Measurements from ENCODE around the gene HDHD3.

The HDHD3 gene

DNA sequence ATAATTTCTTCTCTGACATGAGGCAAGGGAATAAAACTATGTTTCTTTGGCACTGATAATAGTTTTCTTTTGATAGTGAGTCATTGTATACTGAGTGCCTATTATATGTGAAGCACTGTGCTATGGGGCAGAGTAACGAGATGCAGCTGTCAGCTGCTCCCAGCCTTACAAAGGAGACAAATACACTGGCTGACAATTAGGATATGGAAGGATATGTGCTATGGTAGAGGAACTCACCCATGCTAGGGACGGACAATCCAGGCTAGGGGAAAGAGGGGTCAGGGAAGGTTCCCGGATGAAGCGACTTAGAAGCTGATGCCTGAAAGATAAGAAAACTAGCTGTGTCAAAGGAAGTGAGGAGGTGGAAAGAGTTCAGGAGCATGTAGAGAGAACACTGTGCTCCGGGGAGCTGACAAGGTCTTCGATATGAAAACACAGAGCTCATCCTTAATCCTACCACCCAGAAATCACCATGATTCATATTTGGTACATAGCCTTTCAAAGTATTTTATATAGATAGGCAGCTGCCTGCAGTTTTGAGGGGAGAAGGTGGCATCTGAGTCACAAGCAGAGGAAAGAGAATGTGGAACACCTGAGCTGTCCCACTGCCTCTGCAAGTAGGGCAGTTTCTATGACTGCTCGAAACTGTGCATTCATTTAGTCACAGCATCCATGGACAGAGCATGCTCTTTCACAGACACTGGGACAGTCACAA lies 15.3 kb downstream of the HDHD3 start:
- no peak for DNase-seq

DNA sequence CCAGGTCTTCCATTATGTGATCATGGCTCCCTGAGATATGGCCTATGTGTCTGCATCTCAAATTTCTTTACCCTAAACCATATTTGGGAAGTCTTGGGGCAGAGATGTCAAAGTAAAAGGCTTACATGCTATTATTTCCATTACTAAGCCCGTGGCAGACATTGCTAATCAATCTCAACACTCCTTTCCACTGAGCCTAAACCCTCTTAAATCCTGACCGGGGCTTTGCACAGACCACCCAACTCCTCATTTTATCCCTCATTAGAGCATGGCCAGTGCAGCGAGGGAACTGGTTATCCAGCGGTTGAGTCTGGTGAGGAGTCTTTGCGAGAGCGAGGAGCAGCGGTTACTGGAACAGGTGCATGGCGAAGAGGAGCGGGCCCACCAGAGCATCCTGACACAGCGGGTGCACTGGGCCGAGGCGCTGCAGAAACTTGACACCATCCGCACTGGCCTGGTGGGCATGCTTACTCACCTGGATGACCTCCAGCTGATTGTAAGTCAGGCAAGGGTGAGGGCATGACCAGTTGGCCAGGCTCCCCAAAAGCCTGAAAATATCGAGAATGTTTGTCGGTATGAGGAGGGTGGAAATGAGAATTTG lies 16.4 kb downstream of the HDHD3 start:
- DNase-seq = no peak

DNA sequence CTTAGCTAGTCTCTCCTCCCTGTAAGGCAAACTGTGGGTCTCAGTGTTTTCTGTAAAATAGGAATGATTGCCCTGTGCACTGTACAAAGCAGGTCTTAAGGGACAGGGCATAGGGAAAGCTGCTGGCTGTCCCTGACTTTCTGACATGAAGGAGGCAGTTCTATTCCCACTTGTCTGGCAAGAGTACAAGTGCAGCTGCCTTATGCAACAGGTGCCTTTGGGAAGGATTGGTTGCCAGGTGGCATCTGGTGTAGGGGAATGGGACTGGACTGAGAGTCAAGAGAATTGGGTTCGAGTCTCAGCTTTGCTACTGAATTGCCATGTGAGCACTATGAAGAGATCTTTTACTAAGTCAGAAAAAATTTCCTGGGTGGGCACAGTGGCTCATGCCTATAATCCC lies 17.4 kb downstream of the HDHD3 start:
- no peak for DNase-seq

DNA sequence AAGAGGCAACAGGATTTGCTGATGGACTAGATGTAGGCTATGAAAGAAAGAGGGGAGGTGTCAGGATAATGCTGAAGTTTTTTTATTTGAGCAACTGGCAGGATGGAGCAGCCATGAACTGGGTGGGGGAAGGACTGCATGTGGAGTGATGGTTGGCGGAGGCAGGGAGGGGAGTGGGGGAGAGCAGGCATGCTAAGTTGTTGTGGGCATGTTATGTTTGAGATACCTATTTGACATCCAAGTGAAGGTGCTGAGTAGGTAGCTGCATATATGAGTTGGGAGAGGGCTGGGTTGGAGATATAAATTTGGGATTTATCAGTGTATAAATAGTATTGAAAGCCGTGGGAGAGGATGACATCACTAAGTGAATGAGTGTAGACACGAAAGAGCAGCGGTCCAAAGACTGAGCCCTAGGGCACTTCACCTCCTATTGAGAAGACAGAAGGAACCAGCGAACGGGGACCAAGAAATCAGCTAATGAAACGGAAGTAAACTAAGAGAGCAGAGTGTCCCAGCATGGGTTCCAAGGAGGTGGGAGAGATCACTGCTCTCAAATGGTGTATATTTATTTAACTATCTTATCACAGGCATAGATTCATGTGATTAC lies 20.0 kb downstream of the HDHD3 start:
- no peak for DNase-seq

DNA sequence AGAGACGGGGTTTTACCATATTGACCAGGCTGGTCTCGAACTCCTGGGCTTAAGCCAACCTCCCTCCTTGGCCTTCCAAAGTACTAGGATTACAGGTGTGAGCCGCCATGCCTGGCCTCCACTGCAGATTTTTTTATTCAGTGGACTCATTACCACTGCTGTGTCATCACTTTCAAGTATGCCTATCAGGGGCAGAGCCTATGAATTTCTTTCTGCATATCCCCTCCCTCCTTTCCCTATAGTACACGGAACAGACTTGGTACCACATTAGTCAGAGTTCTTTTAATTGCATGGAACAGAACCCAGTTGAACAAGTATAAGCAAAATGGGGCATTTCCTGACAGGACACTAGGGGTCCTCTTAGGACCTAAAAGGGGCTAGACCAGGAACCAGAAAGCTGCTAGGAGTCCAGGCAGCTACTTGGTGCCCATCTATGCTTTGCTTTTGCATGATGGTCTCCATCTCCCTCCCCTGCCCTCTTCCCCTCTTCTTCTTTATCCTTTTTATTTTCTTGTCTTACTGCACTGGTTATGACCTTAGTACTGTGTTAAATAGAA lies 21.7 kb downstream of the HDHD3 start:
- DNase-seq = no peak

DNA sequence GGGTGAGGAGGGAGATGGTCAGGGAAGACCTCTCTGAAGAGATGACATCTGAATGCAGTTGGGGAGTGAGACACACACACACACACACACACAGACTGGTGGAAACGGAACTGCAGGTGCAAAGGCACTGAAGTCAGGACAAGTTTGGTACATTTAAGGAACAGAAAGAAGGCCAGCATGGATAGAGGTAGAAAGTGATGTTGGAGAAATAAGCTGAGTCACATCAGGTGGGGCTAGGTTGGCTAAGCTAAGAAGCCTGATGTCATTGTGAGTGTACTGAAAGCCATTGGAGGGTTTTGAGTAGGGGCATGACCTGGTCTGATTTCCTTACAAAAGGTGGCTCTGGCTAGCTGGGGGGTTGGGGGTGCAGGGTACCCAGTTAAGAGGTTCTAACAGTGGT lies 24.4 kb downstream of the HDHD3 start:
- no peak for DNase-seq

DNA sequence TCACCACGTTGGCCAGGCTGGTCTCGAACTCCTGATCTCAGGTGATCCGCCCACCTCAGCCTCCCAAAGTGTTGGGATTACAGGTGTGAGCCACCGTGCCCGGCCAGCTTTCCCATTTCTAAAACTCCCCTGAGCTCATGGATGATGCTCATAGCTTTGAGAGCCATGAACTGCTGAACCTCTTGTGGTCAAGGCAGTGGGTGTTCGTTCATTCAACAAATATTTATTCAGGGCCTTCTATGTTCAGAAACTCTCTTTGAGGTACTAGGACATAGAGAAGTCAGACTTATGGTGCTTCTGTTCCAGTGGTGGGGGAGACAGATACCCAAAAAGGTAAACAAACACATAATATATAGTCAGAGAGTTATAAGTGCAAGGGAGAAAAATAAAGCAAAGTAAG lies 24.8 kb downstream of the HDHD3 start:
- DNase-seq = no peak

DNA sequence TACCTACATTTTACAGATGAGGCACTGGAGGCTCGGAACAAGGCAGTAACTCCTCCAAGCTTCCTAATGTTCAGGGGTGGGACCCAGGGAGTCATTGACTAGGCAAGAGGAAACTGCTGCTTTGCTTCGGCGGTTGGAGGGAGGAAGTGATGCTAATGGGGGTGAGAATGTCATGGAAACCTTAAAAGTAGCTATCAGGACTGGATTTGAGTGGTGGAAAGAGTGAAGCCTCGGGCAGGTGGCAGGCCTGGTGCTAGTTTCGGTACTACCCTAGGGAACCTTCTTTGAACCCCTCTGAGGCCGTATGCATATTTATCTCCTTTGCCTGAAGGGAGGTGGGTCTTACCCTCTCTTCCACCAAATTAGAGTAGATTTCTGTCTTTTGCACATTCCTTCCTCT lies 25.8 kb downstream of the HDHD3 start:
- peak in 1 of 5 donors; percentile 75 for DNase-seq

DNA sequence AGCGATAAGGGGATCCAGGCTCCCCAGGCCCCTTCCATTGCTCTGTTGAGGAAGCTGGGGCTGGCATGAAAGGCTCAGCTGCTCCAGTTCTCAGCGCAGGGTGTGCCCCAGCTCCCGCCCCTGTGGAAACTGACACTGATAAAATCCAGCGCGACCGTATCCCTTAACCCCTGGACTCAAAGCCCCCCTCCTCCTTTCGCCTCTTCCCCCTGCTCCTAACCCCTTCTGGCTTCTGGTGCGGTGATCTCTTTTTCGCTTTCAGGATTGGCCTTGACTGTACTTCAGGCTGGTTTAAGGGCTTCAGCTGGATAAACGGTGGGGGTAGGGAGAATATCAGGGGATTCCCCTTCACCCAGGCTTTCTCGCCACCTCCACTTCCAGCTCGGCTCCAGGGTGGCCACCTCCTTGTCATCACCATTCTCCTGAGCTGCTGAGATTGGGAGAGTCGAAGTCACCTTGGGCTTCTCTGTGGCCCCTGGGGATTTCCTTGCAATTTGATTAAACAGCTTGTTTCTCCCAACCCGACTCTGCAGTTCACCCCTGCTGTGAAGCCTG lies 26.6 kb downstream of the HDHD3 start:
- peak in 1 of 5 donors; percentile 31 for DNase-seq

DNA sequence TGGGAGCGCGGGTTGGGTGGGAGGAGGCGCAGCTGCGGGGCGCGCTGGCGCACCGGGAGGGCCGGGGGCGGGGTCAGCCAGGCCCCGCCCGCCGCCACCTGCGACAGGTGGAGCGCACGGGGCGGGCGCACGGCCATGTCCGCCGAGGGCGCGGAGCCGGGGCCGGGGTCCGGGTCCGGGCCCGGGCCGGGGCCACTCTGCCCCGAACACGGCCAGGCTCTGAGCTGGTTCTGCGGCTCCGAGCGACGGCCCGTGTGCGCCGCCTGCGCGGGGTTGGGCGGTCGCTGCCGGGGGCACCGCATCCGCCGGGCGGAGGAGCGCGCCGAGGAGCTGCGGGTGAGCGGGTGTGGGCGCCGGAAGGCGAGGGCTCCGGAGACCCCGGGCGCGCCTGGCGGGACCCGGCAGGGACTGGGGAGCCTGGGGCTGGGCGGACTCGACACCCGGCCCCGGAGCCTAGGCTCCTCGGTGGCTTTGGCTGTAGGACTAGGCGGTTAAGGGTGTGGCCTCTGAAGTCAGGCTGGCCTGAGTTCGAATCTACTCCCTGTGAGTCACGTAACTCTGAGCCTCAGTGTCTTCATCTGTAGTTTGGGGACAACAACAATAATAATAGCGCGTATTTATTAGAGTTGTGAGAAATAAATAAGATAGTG lies 27.2 kb downstream of the HDHD3 start, which contains the start of gene BSPRY:
TSS of gene BSPRY (plus strand) at position 97 of the 650 bp plus-strand sequence. CDS start at position 136, 39 bp downstream.
- peak in 3 of 5 donors; percentile 12 to 63 (median 24) for DNase-seq

DNA sequence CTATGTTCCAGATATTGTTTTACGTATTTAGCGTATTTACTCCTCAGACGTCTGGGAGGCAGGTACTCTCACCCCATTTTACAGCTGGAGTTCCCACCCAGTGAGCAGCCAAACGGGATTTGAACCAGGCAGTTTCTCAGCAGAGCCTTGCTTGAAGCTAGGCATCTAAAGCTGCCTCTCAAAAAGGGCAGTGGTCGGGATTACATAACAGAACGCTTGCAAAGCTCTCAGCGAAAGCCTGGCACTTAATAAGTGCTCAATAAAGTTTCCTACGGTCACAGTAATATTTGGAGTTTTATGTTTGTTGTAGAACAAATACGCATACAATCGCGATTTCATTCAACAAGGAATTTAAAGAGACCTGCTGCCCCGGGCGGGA lies 27.7 kb downstream of the HDHD3 start:
- no peak for DNase-seq

DNA sequence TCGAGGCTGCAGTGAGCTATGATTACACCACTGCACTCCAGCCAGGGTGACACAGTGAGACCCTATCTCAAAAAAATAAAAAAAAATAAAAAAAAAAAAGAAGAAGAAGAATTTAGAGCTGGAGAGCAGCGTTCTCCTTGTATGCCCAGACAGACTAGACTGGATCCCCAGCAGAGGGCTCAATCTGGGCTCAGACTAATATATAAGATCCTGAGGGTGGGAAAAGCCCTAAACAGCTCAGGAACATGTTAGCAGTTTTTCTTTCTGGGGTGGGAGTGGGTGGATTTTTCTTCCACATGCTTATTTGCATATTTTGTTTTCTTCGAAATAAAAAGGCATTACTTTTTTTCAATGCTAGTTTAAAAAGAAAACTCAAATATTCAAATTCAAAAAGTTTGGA lies 28.3 kb downstream of the HDHD3 start:
- no peak for DNase-seq

DNA sequence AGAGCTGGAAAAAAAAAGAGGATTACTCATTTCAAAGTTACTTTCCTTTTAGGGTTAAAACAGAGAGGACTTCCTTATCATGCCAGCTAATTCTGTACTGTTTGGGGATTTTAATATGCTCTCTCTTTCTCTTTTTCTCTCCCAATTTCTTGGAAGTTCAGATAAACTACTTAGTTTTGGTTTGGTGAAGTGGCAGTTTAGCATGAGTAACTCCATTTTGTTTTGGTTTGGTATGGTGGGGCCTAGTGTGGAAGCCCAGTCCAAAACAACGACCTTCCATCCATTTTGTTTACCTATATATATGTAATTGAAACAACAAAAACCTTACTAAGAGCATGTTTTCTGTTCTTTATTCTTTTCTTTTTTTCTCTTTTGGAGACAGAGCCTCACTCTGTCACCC lies 31.1 kb downstream of the HDHD3 start:
- no peak for DNase-seq

DNA sequence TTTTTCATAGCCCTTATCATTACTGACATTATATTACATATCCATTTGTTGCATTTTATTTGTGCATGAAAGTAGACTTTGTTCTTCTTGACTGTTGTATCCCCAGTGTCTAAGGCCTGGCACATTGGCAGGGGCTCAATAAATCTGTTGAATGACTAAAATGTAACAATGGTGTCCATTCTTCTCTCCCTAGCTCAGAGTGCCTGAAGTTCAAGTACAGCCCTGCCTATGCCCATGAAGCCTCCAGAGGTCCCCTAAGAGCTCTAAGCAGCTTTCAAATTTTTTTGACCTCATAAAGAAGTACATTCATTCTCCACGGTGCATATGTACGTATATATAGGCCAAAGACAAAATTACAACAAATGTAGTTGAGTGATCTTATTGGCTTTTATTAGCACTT lies 31.6 kb downstream of the HDHD3 start:
- DNase-seq = no peak

DNA sequence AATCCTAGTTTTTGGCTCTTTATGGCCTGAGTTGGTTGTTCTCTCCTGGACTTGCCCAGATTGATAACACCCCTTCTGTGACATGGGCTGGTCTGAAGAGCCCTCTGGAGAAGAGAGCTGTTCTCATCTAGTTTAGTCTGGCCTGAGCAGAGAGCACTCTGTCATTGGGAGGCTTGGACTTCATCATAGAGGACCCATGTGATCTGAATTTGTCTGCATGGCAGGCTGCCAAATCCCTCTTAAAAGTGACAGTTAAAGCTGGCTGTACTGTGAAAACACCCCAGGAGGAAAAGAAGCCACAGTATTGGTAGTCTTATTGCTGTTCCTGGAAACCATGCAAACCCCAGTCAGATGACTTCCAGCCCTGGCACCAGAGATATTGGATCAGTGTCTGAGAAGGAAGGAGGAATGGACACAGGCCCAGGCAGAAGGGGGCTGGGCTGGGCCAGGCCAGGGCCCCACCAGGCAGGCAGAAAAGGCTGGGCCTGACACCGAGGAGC lies 33.0 kb downstream of the HDHD3 start:
- peak in 1 of 5 donors; percentile 55 for DNase-seq

DNA sequence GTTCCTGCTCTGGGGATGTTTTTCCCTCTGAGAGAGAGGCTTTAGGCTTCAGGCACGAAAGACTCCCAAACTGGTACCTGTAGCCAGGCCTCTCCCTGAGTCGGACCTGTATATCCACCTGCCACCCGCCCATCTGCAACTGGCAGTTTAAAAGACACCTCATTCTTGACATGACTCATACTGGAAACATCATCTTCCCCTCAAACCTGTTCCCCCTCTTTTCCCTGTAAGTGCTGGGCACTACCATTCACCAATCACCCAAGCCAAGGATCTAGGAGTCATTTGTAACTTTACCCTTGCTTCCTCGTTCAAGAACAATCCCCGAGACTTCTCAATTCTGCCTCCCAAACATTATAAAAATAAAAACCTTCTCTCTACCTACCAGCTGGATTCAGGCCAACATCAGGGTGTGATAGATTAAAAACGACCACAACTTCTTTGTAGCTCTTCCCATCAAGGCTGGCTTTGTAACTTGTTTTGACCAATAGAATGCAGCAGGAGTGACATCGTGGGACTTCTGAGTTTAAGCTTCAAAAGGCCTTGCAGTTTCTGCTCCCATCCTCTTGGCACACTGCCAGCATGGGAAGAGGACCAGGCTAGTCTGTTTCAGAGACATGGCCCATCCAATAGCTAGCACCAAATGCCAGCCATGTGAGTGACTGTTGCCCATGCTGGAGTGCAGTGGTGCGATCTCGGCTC lies 34.9 kb downstream of the HDHD3 start:
- DNase-seq = peak in 1 of 5 donors; percentile 25

DNA sequence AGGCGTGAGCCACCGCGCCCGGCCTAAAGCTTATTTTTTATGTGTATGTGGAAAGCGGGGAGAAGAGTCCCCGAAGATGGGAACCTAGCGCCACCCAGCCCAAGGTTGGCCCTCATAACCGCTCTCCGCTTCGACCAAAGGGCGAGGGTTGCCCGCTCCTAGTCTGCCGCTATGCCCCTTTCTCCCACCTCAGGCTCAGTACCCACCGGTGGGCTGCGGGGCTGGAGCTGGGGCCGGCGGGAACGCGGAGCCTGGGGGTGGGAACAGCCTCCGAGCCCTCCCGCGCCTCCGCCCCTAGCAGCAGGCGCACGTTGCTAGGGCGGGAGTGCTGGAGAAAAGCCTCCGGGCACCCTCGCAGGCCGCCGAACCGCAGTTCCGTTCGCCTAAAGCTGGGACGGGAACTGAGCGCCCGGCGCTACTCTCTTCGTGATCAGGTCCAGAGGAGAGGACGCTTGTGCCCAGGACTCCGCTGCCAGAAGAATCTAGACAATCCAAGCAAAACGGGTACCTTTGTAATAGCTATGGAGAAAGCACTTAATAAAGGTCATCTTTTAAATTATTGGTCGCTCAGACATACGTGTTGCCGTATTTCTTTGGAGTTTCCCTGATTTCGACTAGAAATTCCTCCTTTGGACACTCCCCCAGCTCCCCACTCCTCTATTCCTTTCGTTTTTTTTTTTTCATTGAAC lies 36.6 kb downstream of the HDHD3 start, which contains the start of gene WDR31:
TSS of gene WDR31 (minus strand) at position 265 of the 689 bp plus-strand sequence. CDS start 8,253 bp downstream, outside the sequence.
- peak; percentile 33 to 85 (median 57) for DNase-seq

DNA sequence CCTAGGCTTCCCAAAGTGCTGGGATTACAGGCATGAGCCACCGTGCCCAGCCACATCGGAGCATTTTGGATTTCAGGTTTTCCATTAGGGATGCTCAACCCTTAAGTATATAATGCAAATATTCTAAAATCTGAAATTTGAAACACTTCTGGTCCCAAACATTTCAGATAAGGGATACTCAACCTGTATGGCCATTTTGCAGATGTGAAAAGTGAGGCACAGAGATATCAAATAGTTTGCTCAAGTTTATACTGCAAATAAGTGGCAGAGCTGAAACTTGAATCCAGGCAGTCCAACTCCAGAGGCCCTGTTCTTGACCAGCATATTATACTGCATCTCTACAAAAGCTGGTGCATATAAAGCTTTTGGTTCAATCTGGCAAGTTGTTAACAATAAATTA lies 39.1 kb downstream of the HDHD3 start:
- DNase-seq = no peak

DNA sequence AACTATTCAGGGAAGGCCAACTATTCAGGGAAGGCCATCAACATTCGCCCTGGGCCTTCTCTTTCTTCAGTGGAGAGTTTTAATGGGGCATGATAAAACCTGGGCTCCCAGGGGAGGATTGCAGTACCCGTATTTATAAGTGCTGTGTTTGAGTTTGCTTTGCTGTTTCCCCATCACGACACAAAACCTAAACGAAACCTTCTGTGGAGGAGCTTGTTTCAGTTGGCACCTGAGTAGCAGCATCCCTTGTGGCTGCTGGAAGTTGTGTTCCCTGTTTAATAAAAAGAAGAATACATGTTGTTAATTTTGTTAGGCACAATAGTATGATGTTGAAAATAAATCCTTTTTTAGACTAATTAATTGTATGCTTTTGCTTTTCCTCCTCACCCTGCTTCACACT lies 45.0 kb downstream of the HDHD3 start:
- DNase-seq = no peak

DNA sequence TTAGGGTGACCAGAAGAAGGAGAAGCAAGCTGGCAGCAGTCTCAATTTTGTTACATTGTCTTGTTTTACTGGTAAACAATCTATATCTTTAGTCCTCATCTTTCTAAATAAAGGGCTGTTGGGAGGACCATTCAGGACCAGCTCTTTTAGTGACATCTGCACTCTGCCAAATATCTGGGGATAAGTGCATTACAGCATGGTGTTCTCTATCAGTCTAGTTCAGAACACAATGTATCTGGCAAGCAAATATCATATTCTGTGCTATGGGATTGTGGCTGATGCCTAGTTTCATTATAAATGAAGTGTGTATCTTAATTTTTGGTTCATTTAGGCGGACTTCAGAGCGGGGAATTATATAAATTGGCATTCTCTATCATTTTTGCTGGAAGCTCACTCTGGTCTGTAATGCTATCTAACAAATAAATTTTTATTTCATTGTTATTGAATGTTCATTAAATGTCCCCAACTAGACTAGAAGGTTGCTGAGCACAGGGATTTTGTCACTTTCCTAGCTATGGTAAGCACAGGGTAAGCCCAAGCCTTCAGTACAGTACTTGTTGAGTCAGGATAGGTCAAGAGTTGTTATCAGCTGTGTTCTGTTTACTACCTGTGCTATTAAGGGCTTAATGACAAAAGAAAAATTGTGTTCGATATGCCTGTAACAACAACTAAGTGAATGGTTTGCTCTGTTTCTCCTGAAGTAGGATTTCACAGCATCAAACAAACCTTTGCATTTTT lies 48.6 kb downstream of the HDHD3 start:
- DNase-seq = no peak

DNA sequence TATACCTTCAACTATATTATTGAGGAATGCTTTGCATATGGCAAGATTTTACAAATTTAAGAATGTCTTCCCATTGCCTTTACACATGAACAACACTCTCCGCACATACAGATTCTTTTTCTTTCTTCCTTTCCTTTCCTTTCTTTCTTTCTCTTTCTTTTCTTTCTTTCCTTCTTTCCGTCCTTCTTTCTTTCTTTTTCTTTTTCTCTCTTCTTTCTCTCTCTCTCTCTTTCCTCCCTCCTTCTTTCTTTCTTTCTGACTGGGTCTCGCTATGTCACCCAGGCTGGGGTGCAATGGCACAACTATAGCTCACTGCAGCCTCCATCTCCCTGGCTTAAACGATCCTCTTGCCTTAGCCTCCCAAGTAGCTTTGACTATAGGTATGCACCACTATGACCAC lies 50.6 kb downstream of the HDHD3 start:
- no peak for DNase-seq

Data from T-helper 1 cell (primary cell).